ENCODE data around the gene SWT1.
"Not testable (repeated sequence)": the region's sequence is repeated elsewhere in the genome, so short reads cannot be mapped to it uniquely, and the experiment has no call there.

Gene SWT1

GRCh38 chr1:185321653-185322221, 164.8 kb downstream of the SWT1 start:
- H3K27me3 ChIP-seq (ENCODE audit: insufficient read depth, low read length); H3K36me3 ChIP-seq (ENCODE audit: control insufficient read depth in 1 of 2, insufficient read depth in 2 of 2, low read length in 2 of 2); H3K4me3 ChIP-seq (ENCODE audit: low read depth, low read length); H3K4me2 ChIP-seq (ENCODE audit: low read length); H3K9me3 ChIP-seq (ENCODE audit: insufficient read depth, low read depth, low read length); H3K79me2 ChIP-seq (ENCODE audit: control insufficient read depth, insufficient read depth, low read length, poor library complexity); H2AFZ ChIP-seq (ENCODE audit: insufficient read depth, low read length, poor library complexity); H3K23ac ChIP-seq (ENCODE audit: low read length); H4K12ac ChIP-seq (ENCODE audit: low read depth, low read length); H3K27ac ChIP-seq (ENCODE audit: low read depth, low read length); H3K9ac ChIP-seq (ENCODE audit: low read length); DNase-seq: not testable (repeated sequence)
- peak overlapping the region; percentile 7 for H3K18ac ChIP-seq (ENCODE audit: low read length)
- peak overlapping the region; percentile 29 for H2BK12ac ChIP-seq (ENCODE audit: low read length)
- H3K14ac ChIP-seq (ENCODE audit: low read length), result peak overlapping the region; percentile 8
- H3K4me1 ChIP-seq (ENCODE audit: control insufficient read depth in 1 of 2, insufficient read depth in 2 of 2, low read length in 2 of 2), result peaks cover 3 to 13% of the 10 kb centered on the region in 2 experiments
- peak overlapping the region; percentile 100 for H2AK5ac ChIP-seq (ENCODE audit: low read length)
- H4K91ac ChIP-seq (ENCODE audit: low read depth, low read length), result peak overlapping the region; percentile 59
- peak overlapping the region; percentile 43 for H2BK120ac ChIP-seq (ENCODE audit: insufficient read depth, low read length, poor library complexity)
- WGBS (ENCODE audit: extremely low coverage, insufficient coverage, insufficient read length), result no CpG with 5 or more reads among the region's 36 CpGs
- H4K8ac ChIP-seq (ENCODE audit: low read depth, low read length), result peak overlapping the region; percentile 32
- H3K4ac ChIP-seq (ENCODE audit: low read depth, low read length), result peak overlapping the region; percentile 14
- peaks cover 17% of the 10 kb centered on the region for H3K79me1 ChIP-seq (ENCODE audit: low read length)
- peak overlapping the region; percentile 22 for H2BK5ac ChIP-seq (ENCODE audit: low read depth, low read length, poor library complexity)

DNA sequence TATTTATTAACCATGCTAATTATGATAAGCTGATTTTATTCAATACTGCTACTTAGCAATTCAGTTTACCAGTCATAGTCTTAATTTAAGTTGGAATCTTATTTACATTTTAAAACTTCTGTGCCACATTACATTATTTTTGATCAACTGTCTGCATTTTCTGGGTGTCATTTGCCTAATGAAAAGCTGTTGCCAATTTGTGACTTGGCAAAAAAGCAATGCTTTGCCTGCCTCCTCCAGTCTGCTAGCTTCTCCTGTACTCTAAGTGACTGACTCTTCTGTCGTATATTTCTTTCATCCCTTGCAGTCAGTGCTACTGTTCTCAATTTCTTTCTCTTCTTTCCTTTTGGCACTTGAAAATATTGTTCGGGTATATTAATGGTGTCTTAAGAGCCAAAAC, 165.7 kb downstream of the SWT1 start:
- no peak overlapping the region for H2BK120ac ChIP-seq (ENCODE audit: insufficient read depth, low read length, poor library complexity)
- no peak overlapping the region for H3K4ac ChIP-seq (ENCODE audit: low read depth, low read length)
- no peak overlapping the region for H3K27ac ChIP-seq (ENCODE audit: low read depth, low read length)
- H3K27me3 ChIP-seq (ENCODE audit: insufficient read depth, low read length), result no peaks in the 10 kb centered on the region
- H3K4me1 ChIP-seq (ENCODE audit: control insufficient read depth in 1 of 2, insufficient read depth in 2 of 2, low read length in 2 of 2), result peaks cover 3 to 12% of the 10 kb centered on the region in 2 experiments
- H2BK12ac ChIP-seq (ENCODE audit: low read length), result no peak overlapping the region
- H3K9ac ChIP-seq (ENCODE audit: low read length), result no peak overlapping the region
- no peak overlapping the region for H4K12ac ChIP-seq (ENCODE audit: low read depth, low read length)
- H4K91ac ChIP-seq (ENCODE audit: low read depth, low read length), result no peak overlapping the region
- DNase-seq, result no peak
- H2AFZ ChIP-seq (ENCODE audit: insufficient read depth, low read length, poor library complexity), result no peak overlapping the region
- H3K14ac ChIP-seq (ENCODE audit: low read length), result no peak overlapping the region
- no peak overlapping the region for H3K23ac ChIP-seq (ENCODE audit: low read length)
- H2BK5ac ChIP-seq (ENCODE audit: low read depth, low read length, poor library complexity), result no peak overlapping the region
- H3K9me3 ChIP-seq (ENCODE audit: insufficient read depth, low read depth, low read length), result peaks cover 2% of the 10 kb centered on the region
- no peaks in the 10 kb centered on the region for H3K79me2 ChIP-seq (ENCODE audit: control insufficient read depth, insufficient read depth, low read length, poor library complexity)
- no CpG with 5 or more reads among the region's 2 CpGs for WGBS (ENCODE audit: extremely low coverage, insufficient coverage, insufficient read length)
- no peak overlapping the region for H2AK5ac ChIP-seq (ENCODE audit: low read length)
- H3K79me1 ChIP-seq (ENCODE audit: low read length), result peaks cover 12% of the 10 kb centered on the region
- peaks cover 0 to 3% of the 10 kb centered on the region in 2 experiments for H3K36me3 ChIP-seq (ENCODE audit: control insufficient read depth in 1 of 2, insufficient read depth in 2 of 2, low read length in 2 of 2)
- no peak overlapping the region for H4K8ac ChIP-seq (ENCODE audit: low read depth, low read length)
- no peak overlapping the region for H3K4me2 ChIP-seq (ENCODE audit: low read length)
- no peak overlapping the region for H3K4me3 ChIP-seq (ENCODE audit: low read depth, low read length)
- H3K18ac ChIP-seq (ENCODE audit: low read length), result no peak overlapping the region

DNA sequence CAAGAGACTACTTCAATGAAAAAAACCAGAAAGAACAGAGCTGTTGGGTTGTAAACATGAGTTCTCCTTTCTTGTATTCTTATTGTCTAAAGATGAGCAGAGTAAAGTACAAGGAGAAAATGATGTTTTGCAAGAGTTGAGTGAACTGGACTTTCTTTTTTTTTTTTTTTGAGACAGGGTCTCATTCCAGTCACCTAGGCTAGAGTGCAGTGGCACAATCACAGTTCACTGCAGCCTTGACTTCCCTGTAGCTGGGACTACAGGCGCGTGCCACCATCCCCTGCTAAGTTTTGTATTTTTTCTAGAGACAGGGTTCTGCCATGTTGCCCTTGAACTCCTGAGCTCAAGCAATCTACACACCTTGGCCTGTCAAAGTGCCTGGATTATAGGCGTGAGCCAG, 167.2 kb downstream of the SWT1 start:
- no CpG with 5 or more reads among the region's 3 CpGs for WGBS (ENCODE audit: extremely low coverage, insufficient coverage, insufficient read length)
- no peaks in the 10 kb centered on the region for H3K27me3 ChIP-seq (ENCODE audit: insufficient read depth, low read length)
- H2AFZ ChIP-seq (ENCODE audit: insufficient read depth, low read length, poor library complexity), result no peak overlapping the region

DNA sequence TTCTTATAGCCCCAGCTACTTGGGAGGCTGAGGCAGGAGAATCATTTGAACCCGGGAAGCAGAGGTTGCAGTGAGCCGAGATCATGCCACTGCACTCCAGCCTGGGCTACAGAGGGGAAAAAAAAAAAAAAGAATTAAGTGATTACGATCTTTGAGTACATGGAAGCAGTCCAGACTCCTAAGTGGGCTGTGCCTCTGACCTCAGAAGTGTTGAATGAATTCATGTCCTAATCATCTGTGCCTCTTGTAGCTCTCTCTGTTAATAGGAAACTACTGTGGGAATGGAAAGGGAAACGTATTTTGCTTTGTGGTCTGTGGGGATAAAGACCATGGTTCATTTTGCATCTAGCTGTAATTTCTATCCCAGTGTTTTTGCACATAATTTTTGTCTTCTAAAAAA, 168.4 kb downstream of the SWT1 start:
- H3K79me1 ChIP-seq (ENCODE audit: low read length), result peaks cover 6% of the 10 kb centered on the region
- no peak overlapping the region for H3K18ac ChIP-seq (ENCODE audit: low read length)
- H2BK12ac ChIP-seq (ENCODE audit: low read length), result no peak overlapping the region
- H3K4ac ChIP-seq (ENCODE audit: low read depth, low read length), result no peak overlapping the region
- H2AFZ ChIP-seq (ENCODE audit: insufficient read depth, low read length, poor library complexity), result no peak overlapping the region
- peaks cover 0 to 3% of the 10 kb centered on the region in 2 experiments for H3K36me3 ChIP-seq (ENCODE audit: control insufficient read depth in 1 of 2, insufficient read depth in 2 of 2, low read length in 2 of 2)
- DNase-seq, result no peak
- no peak overlapping the region for H3K4me2 ChIP-seq (ENCODE audit: low read length)
- no CpG with 5 or more reads among the region's 4 CpGs for WGBS (ENCODE audit: extremely low coverage, insufficient coverage, insufficient read length)
- H2BK5ac ChIP-seq (ENCODE audit: low read depth, low read length, poor library complexity), result no peak overlapping the region
- H3K79me2 ChIP-seq (ENCODE audit: control insufficient read depth, insufficient read depth, low read length, poor library complexity), result no peaks in the 10 kb centered on the region
- H4K91ac ChIP-seq (ENCODE audit: low read depth, low read length), result no peak overlapping the region
- peaks cover 2% of the 10 kb centered on the region for H3K9me3 ChIP-seq (ENCODE audit: insufficient read depth, low read depth, low read length)
- H2BK120ac ChIP-seq (ENCODE audit: insufficient read depth, low read length, poor library complexity), result no peak overlapping the region
- peaks cover 0 to 7% of the 10 kb centered on the region in 2 experiments for H3K4me1 ChIP-seq (ENCODE audit: control insufficient read depth in 1 of 2, insufficient read depth in 2 of 2, low read length in 2 of 2)
- H3K23ac ChIP-seq (ENCODE audit: low read length), result no peak overlapping the region
- H3K9ac ChIP-seq (ENCODE audit: low read length), result no peak overlapping the region
- no peak overlapping the region for H3K14ac ChIP-seq (ENCODE audit: low read length)
- no peak overlapping the region for H3K4me3 ChIP-seq (ENCODE audit: low read depth, low read length)
- no peak overlapping the region for H2AK5ac ChIP-seq (ENCODE audit: low read length)
- H3K27me3 ChIP-seq (ENCODE audit: insufficient read depth, low read length), result no peaks in the 10 kb centered on the region
- H3K27ac ChIP-seq (ENCODE audit: low read depth, low read length), result no peak overlapping the region
- no peak overlapping the region for H4K8ac ChIP-seq (ENCODE audit: low read depth, low read length)
- no peak overlapping the region for H4K12ac ChIP-seq (ENCODE audit: low read depth, low read length)

More for the DNA sequence above, 167.2 kb downstream of the SWT1 start:
- Histone ChIP-seq H4K8ac (ENCODE audit: low read depth, low read length) (peak overlapping the region; percentile 40), H3K4me1 (ENCODE audit: control insufficient read depth in 1 of 2, insufficient read depth in 2 of 2, low read length in 2 of 2) (peaks cover 0 to 7% of the 10 kb centered on the region in 2 experiments), H2AK5ac (ENCODE audit: low read length) (no peak overlapping the region), H3K9ac (ENCODE audit: low read length) (no peak overlapping the region), H3K4ac (ENCODE audit: low read depth, low read length) (no peak overlapping the region), H3K4me3 (ENCODE audit: low read depth, low read length) (no peak overlapping the region), H2BK12ac (ENCODE audit: low read length) (peak overlapping the region; percentile 98), H3K36me3 (ENCODE audit: control insufficient read depth in 1 of 2, insufficient read depth in 2 of 2, low read length in 2 of 2) (peaks cover 0 to 3% of the 10 kb centered on the region in 2 experiments), H3K79me2 (ENCODE audit: control insufficient read depth, insufficient read depth, low read length, poor library complexity) (no peaks in the 10 kb centered on the region), H3K4me2 (ENCODE audit: low read length) (no peak overlapping the region), H3K9me3 (ENCODE audit: insufficient read depth, low read depth, low read length) (peaks cover 2% of the 10 kb centered on the region), H2BK120ac (ENCODE audit: insufficient read depth, low read length, poor library complexity) (no peak overlapping the region), H3K27ac (ENCODE audit: low read depth, low read length) (no peak overlapping the region), H3K79me1 (ENCODE audit: low read length) (peaks cover 6% of the 10 kb centered on the region), H3K18ac (ENCODE audit: low read length) (no peak overlapping the region), H3K23ac (ENCODE audit: low read length) (no peak overlapping the region), H4K12ac (ENCODE audit: low read depth, low read length) (no peak overlapping the region), H2BK5ac (ENCODE audit: low read depth, low read length, poor library complexity) (peak overlapping the region; percentile 35), H4K91ac (ENCODE audit: low read depth, low read length) (peak overlapping the region; percentile 63), H3K14ac (ENCODE audit: low read length) (peak overlapping the region; percentile 53)
- DNase-seq, result no peak
